Testis (tissue), 2 donors: ENCODE measurements around the gene FBLN2.

Experiments
- POLR2A ChIP-seq: fragments of 450-650 bp; IDR thresholded peaks from one replicate; pipeline ENCODE4 v1.6.1; 2017; ENCODE audit warnings: antibody characterized with exemption, mild to moderate bottlenecking, moderate library complexity
- TF ChIP-seq, protein P1 (sequence below), 3 experiments: fragments of 450-650 bp in 2 of 3; fragments of 200-600 bp in 1 of 3; sonication (generic) in 1 of 3; IDR thresholded peaks; one replicate each; pipeline ENCODE4 v1.5.1; 2016 to 2019; ENCODE audit warnings: antibody characterized with exemption in 3 of 3, mild to moderate bottlenecking in 2 of 3, moderate library complexity in 1 of 3

- TF ChIP-seq POLR2A, result no peak
- TF ChIP-seq, protein P1, sequence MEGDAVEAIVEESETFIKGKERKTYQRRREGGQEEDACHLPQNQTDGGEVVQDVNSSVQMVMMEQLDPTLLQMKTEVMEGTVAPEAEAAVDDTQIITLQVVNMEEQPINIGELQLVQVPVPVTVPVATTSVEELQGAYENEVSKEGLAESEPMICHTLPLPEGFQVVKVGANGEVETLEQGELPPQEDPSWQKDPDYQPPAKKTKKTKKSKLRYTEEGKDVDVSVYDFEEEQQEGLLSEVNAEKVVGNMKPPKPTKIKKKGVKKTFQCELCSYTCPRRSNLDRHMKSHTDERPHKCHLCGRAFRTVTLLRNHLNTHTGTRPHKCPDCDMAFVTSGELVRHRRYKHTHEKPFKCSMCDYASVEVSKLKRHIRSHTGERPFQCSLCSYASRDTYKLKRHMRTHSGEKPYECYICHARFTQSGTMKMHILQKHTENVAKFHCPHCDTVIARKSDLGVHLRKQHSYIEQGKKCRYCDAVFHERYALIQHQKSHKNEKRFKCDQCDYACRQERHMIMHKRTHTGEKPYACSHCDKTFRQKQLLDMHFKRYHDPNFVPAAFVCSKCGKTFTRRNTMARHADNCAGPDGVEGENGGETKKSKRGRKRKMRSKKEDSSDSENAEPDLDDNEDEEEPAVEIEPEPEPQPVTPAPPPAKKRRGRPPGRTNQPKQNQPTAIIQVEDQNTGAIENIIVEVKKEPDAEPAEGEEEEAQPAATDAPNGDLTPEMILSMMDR (IDR thresholded peaks at IDR 0.05), result no peak
These were observed 42.2 kb upstream of the FBLN2 start for GRCh38 chr3:13506680-13507079.
